HG03175 (cell line): ENCODE measurements around the gene LUC7L2.
"Not testable (repeated sequence)": the region's sequence is repeated elsewhere in the genome, so short reads cannot be mapped to it uniquely, and the experiment has no call there.

Experiments used
- ATAC-seq: cut with Tn5 transposase; IDR thresholded peaks from one replicate; pipeline ENCODE4 v1.9.1; 2021; ENCODE audit warnings: mild to moderate bottlenecking, moderate library complexity; ENCODE audit not compliant: unreplicated experiment

LUC7L2 gene

GRCh38 chr7:139393621-139394211 is 34.0 kb downstream of the LUC7L2 start:
- ATAC-seq = no peak

DNA sequence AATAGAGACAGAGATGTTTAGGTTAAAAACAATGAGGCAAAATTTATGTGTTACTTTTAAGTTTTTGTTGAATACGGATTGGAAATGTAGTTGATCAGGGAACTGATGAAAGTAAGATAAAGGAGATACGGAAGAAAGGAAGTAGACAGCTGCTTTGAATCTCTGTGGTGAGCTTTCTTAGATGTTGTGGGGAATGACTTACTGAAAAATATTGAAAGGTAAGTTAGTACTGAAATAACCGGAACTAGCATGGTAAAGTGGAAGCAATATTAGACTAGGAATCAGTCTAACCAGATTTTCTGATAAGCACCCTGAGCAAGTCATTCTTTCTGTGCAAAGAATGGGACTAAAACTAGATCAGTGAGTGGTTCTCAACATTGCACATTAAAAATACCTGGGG is 34.8 kb downstream of the LUC7L2 start:
- no peak for ATAC-seq

DNA sequence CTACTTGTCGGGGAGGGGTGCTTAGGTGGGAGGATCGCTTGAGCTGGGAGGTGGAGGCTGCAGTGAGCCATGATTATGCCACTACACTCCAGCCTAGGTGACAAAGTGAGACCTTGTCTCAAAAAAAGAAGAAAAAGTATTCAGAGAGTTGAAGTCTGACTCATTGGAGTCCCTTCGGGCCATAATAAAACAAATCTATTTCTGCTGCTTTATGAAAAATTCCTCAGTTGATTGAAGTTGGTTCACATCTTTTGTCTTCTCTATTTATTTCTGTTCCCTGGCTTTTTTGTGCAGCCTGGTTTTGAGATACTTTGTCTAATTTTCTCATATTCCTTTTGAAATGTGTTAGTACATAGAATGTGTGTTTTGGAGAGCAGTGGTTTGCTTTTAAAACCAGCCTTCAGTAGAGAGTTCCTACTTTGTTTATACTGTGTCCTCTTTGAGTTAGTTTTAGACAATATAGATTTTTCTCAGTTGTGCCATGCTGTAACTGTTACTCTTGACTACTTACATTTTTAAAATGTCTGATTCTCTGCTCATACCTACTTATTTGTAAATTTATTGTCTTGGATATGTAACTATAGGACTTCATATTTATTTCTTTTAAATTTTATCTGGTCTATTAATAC is 36.7 kb downstream of the LUC7L2 start:
- no peak for ATAC-seq

- ATAC-seq = no peak
Measured at GRCh38 chr7:139397192-139397591, 37.5 kb downstream of the LUC7L2 start.

- no peak for ATAC-seq
Measured at GRCh38 chr7:139403601-139404000, 43.9 kb downstream of the LUC7L2 start.

DNA sequence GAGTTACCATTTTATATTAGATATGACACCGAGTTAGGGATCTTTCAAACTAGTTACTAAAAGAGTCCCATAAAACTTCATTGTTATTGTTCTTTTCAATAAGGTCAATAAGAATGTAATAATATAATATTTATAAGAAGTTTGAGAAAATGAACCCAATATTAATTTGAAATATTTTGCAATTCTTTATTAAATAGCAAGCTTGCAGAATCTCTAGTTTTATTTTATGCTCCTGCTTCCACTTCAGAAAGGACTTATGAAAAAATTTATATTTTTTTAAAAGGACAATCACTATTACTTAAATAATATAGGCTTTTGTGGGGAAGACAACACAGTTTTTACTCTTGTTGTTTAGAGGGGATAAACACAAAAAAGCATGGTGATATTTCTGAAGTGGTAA is 47.9 kb downstream of the LUC7L2 start:
- no peak for ATAC-seq

- not testable (repeated sequence) for ATAC-seq
Measured at GRCh38 chr7:139414743-139415402, 55.2 kb downstream of the LUC7L2 start.

DNA sequence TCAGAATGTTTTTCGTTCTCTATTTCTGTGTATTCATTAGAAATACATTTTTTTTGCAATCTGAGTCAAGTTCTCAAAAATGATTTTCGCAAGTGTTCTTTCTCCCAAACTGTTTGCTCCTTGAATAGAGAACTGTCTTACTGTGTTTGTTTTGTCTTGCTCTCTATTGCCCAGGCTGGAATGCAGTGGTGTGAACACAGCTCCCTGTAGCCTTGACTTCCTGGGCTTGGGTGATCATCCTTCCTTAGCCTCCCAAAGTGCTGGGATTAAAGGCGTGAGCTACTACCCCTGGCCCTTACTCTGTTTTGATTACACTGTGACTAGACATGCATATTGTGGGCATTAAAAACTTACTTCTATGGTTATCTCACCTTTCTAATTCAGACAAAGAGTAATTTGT is 56.7 kb downstream of the LUC7L2 start:
- ATAC-seq = no peak

- no peak for ATAC-seq
Measured at GRCh38 chr7:139417478-139417877, 57.8 kb downstream of the LUC7L2 start.

- no peak for ATAC-seq
Measured at GRCh38 chr7:139421123-139421522, 61.4 kb downstream of the LUC7L2 start.

- no peak for ATAC-seq
Measured at GRCh38 chr7:139422126-139422525, 62.4 kb downstream of the LUC7L2 start.

- ATAC-seq = no peak
Measured at GRCh38 chr7:139423091-139423490, 63.4 kb downstream of the LUC7L2 start.

DNA sequence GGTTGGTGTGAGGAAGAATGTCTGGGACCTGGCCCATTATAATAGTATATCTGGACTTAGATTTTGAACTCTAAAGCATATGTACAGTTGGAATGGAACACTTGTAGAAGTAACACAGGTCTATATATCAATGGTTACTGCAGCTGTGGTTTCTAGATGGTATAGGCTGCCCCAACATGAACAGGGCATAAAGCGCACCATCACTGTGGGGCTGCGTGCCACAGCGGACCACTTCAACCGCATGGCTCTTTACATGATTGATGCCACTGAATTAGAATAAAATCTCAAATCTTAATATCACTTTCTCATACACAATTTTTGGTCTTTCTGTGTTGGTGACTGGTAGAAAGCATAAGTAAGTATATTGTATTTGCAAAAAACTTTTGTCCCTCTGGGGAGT is 64.3 kb downstream of the LUC7L2 start:
- no peak for ATAC-seq

DNA sequence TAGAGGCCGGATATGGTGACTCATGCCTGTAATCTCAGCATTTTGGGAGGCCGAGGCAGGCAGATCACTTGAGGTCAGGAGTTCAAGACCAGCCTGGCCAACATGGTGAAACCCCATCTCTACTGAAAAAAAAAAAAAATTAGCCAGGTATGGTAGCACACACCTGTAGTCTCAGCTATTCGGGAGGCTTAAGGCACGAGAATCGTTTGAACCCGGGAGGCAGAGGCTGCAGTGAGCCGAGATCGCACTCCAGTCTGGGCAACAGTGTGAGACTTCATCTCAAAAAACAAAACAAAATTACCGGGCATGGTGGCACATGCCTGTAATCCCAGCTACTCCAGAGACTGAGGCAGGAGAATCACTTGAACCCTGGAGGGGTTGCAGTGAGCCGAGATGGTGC is 66.0 kb downstream of the LUC7L2 start:
- not testable (repeated sequence) for ATAC-seq

DNA sequence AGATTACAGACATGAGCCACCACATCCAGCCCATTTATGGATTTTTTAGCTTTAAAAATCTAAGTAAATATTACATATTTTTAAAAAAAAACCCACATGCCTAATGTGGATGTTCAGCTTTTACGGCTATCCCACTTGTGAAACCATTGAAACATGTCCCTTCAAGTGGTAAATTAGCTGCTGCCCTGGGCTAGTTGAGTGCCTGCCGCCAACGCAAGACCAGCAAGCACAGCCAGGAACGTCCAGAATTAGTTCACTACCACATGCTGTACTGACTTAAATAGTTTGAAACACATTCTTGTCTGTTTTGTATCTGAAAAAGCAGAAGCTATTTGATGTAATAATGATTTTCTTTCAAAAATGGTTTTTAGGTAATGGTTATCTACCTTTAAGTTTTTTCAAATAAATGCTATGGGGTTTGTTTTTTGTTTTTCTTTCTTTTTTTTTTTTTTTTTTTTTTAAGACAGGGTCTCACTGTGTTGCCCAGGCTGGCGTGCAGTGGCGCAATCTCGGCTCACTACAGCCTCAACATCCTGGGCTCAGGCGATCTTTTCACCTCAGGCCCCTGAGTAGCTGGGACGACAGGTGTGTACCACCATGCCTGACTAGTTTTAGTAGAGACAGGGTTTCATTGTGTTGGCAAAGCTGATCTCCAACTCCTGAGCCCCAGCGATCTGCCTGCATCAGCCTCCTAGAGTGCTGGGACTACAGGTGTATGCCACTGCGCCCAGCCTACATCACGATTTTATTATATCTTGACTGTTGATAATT is 66.7 kb downstream of the LUC7L2 start:
- ATAC-seq = no peak

DNA sequence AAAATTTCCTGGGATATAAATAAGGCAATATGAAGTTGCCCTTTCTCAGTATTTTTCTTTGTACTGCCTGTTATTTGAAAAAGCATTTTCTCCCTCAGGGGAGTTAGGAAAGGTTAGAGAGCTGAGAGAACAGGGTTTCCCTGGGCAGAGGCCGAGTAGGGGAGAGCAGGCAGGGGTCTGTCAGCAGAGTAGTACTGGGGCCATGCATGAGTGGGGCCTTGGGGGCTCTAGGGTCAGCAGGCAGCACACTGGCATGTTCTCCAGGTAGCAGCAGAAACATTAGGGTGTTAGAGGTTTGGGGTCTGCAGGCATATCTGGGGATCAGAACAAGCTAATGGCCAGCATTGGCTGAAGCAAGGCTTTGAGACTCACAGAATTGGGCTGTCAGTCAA is 67.3 kb downstream of the LUC7L2 start:
- no peak for ATAC-seq

GRCh38 chr7:139427788-139428187 is 68.1 kb downstream of the LUC7L2 start:
- no peak for ATAC-seq

GRCh38 chr7:139429735-139430134 is 70.0 kb downstream of the LUC7L2 start:
- ATAC-seq = not testable (repeated sequence)

DNA sequence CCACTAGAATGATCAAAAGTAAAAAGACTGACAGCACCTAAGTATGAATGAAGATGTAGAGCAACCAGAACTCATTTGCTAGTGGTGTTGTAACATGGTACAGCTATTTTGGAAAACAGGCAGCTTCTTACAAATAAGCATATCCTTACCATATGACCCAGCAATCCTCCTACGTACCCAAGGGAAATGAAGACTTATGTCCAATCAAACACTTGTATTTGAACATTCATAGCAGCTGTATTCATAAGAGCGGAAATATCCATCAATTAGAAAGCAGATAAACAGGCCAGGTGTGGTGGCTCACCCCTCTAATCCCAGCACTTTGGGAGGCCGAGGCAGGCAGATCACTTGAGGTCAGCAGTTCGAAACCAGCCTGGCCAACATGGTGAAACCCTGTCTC is 70.7 kb downstream of the LUC7L2 start:
- ATAC-seq = no peak

- no peak for ATAC-seq
Measured at GRCh38 chr7:139431010-139431409, 71.3 kb downstream of the LUC7L2 start.

- ATAC-seq = no peak
Measured at GRCh38 chr7:139431459-139431858, 71.8 kb downstream of the LUC7L2 start.

DNA sequence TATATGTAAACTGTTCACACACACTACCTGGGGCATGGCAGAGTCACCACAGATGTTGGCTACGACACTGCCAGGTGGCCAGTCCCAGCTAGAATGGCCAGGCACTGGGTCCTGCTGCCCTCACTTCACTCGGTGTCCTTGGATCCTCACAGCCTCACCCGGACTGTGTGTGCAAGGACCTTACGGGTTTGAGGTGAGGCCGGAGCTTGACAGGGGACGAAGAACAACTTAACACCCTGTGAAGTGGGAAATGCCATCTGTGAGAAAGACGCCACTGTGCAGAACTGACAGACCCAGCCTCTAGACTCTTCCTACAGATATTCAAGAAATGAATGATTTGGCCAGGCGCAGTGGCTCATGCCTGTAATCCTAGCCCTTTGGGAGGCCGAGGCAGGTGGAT is 77.1 kb downstream of the LUC7L2 start:
- no peak for ATAC-seq
